GM21447 (cell line): ENCODE results near the gene FAM47C.
"Not testable (repeated sequence)": the region's sequence is repeated elsewhere in the genome, so short reads cannot be mapped to it uniquely, and the experiment has no call there.

ENCODE experiments used
- ATAC-seq: cut with Tn5 transposase; IDR thresholded peaks from one replicate; pipeline ENCODE4 v1.9.1; 2021; ENCODE audit not compliant: unreplicated experiment

The FAM47C gene

GRCh38 chrX:37008182-37008581 is at the start of gene FAM47C:
TSS of gene FAM47C (plus strand) at chrX:37008366. CDS start at chrX:37008411, 45 bp downstream.
- ATAC-seq: not testable (repeated sequence)

GRCh38 chrX:36961590-36961989 is 46.6 kb upstream of the FAM47C start:
- no peak for ATAC-seq

GRCh38 chrX:36963069-36963808 is 44.9 kb upstream of the FAM47C start:
- ATAC-seq: no peak

GRCh38 chrX:36963852-36964251 is 44.3 kb upstream of the FAM47C start:
- no peak for ATAC-seq

- no peak for ATAC-seq
These were observed 34.6 kb upstream of the FAM47C start for GRCh38 chrX:36973575-36973974.

- no peak for ATAC-seq
These were observed 33.3 kb upstream of the FAM47C start for GRCh38 chrX:36974911-36975310.

- ATAC-seq: no peak
These were observed 29.3 kb upstream of the FAM47C start for GRCh38 chrX:36978886-36979285.

GRCh38 chrX:36983831-36984230 is 24.3 kb upstream of the FAM47C start:
- ATAC-seq: no peak

GRCh38 chrX:36985416-36986209 is 22.6 kb upstream of the FAM47C start:
- ATAC-seq: not testable (repeated sequence)

- ATAC-seq: no peak
These were observed 21.9 kb upstream of the FAM47C start for GRCh38 chrX:36986231-36986630.

GRCh38 chrX:36987212-36987611 is 21.0 kb upstream of the FAM47C start:
- not testable (repeated sequence) for ATAC-seq

GRCh38 chrX:37000140-37000539 is 8.0 kb upstream of the FAM47C start:
- ATAC-seq: no peak

GRCh38 chrX:37010496-37010895 is 2.3 kb downstream of the FAM47C start:
- ATAC-seq: no peak

- ATAC-seq: not testable (repeated sequence)
These were observed 26.1 kb downstream of the FAM47C start for GRCh38 chrX:37034260-37034659.

- not testable (repeated sequence) for ATAC-seq
These were observed 28.6 kb downstream of the FAM47C start for GRCh38 chrX:37036674-37037220.

GRCh38 chrX:37038814-37039213 is 30.6 kb downstream of the FAM47C start:
- ATAC-seq: not testable (repeated sequence)

GRCh38 chrX:37042956-37043885 is 35.1 kb downstream of the FAM47C start:
- not testable (repeated sequence) for ATAC-seq

GRCh38 chrX:37047776-37048175 is 39.6 kb downstream of the FAM47C start:
- no peak for ATAC-seq

- not testable (repeated sequence) for ATAC-seq
These were observed 49.4 kb downstream of the FAM47C start for GRCh38 chrX:37057572-37057971.

GRCh38 chrX:37060999-37061398 is 52.8 kb downstream of the FAM47C start:
- ATAC-seq: peak; percentile 67
